Measurements from ENCODE around the gene KIF3A. TPM values are rescaled to one million over a fixed set of nuclear protein-coding genes. Genes with fewer than 3 reads are reported as not detected.

Gene KIF3A
- total RNA-seq, 1 donor from 2014 or later = 25.4 TPM

DNA sequence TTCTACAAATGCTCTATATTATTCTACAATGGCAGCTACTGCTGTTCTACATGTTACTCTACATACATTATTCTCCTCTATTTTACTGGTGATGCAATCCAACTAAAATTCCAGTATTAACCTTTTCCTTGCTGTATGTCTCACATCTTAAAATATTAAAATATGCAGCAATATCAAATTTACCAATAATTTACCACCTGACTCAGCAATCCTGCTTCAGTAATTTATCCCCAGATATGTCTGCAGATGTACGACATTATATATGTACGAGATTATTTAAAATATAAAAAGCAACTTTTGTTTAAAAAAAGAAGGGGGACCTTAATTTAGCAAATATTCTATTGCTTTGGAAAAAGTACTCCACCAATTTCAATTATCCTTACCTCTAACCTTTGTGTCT is 11.6 kb downstream of the KIF3A start:
- H3K27ac ChIP-seq (ENCODE audit: low read depth, low read length) = no peak overlapping the region
- peaks cover 4% of the 10 kb centered on the region for H3K36me3 ChIP-seq (ENCODE audit: insufficient read depth, low read length)
- no peaks in the 10 kb centered on the region for H3K27me3 ChIP-seq (ENCODE audit: insufficient read depth, low read length)
- no peak overlapping the region for H3K4me2 ChIP-seq (ENCODE audit: low read length)
- DNase-seq (ENCODE audit: low read depth) (no peak), FAIRE-seq (no peak)
- H3K79me2 ChIP-seq (ENCODE audit: insufficient read depth, low read length) = no peaks in the 10 kb centered on the region
- H4K20me1 ChIP-seq (ENCODE audit: insufficient read depth, low read length) = peaks cover 6% of the 10 kb centered on the region
- H3K27me3 Mint-ChIP-seq (ENCODE audit: low read depth, unreplicated experiment) = no peaks in the 10 kb centered on the region
- H3K9me3 Mint-ChIP-seq (ENCODE audit: unreplicated experiment) = no peaks in the 10 kb centered on the region
- TF ChIP-seq, protein P1, sequence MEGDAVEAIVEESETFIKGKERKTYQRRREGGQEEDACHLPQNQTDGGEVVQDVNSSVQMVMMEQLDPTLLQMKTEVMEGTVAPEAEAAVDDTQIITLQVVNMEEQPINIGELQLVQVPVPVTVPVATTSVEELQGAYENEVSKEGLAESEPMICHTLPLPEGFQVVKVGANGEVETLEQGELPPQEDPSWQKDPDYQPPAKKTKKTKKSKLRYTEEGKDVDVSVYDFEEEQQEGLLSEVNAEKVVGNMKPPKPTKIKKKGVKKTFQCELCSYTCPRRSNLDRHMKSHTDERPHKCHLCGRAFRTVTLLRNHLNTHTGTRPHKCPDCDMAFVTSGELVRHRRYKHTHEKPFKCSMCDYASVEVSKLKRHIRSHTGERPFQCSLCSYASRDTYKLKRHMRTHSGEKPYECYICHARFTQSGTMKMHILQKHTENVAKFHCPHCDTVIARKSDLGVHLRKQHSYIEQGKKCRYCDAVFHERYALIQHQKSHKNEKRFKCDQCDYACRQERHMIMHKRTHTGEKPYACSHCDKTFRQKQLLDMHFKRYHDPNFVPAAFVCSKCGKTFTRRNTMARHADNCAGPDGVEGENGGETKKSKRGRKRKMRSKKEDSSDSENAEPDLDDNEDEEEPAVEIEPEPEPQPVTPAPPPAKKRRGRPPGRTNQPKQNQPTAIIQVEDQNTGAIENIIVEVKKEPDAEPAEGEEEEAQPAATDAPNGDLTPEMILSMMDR (IDR thresholded peaks at IDR 0.05; ENCODE audit: insufficient read depth, low read depth, low read length) = no peak
- TF ChIP-seq EZH2 (IDR thresholded peaks at IDR 0.05; ENCODE audit: insufficient read depth, low read length) = no peak
- no peak overlapping the region for H2AFZ ChIP-seq (ENCODE audit: low read depth, low read length)
- H3K9ac ChIP-seq (ENCODE audit: low read length) = no peak overlapping the region
- H3K4me3 Mint-ChIP-seq (ENCODE audit: unreplicated experiment) = no peak overlapping the region
- peaks cover 4% of the 10 kb centered on the region for H3K36me3 Mint-ChIP-seq (ENCODE audit: low read depth, unreplicated experiment)
- H3K4me1 ChIP-seq (ENCODE audit: insufficient read depth, low read length) = no peaks in the 10 kb centered on the region
- H3K9me3 ChIP-seq (ENCODE audit: insufficient read depth, low read depth, low read length) = no peaks in the 10 kb centered on the region
- no peak overlapping the region for H3K27ac Mint-ChIP-seq (ENCODE audit: unreplicated experiment)
- no peak overlapping the region for H3K4me3 ChIP-seq (ENCODE audit: insufficient read depth, low read depth, low read length)
- H3K4me1 Mint-ChIP-seq (ENCODE audit: low read depth, unreplicated experiment) = no peaks in the 10 kb centered on the region

DNA sequence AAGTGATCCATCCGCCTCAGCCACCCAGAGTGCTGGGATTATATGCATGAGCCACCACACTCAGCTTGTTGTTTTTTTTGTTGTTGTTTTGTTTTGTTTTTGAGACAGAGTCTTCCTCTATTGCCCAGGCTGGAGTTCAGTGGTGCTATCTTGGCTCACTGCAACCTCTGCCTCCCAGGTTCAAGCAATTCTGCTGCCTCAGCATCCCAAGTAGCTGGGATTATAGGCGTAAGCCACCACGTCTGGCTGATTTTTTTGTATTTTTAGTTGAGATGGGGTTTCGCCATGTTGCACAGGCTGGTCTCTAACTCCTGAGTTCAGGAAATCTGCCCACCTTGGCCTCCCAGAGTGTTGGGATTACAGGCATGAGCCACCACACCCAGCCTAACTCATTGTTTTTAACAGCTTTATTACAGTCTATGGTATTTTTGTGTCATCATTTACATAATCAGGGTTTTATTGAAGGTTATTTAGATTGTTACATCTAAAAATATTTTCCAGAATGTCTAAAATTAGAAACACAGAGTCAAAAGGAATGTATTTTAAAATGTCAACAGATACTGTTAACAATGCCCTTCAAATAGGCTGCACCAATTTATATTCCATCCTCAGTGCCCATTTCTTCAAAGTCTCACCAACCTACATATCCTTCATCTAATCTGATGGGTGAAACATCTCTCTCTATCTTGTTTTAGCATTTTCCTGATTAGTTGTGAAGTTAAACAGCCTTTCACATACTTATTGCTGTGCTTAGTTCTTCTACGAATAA is 18.6 kb downstream of the KIF3A start:
- H3K9me3 ChIP-seq (ENCODE audit: insufficient read depth, low read depth, low read length) = no peaks in the 10 kb centered on the region
- H3K9ac ChIP-seq (ENCODE audit: low read length) = no peak overlapping the region
- Mint-ChIP-seq H3K9me3 (ENCODE audit: unreplicated experiment) (no peaks in the 10 kb centered on the region), H3K27me3 (ENCODE audit: low read depth, unreplicated experiment) (no peaks in the 10 kb centered on the region), H3K4me3 (ENCODE audit: unreplicated experiment) (no peak overlapping the region), H3K4me1 (ENCODE audit: low read depth, unreplicated experiment) (no peaks in the 10 kb centered on the region), H3K36me3 (ENCODE audit: low read depth, unreplicated experiment) (peaks cover 2% of the 10 kb centered on the region), H3K27ac (ENCODE audit: unreplicated experiment) (no peak overlapping the region)
- no peak for TF ChIP-seq EZH2 (IDR thresholded peaks at IDR 0.05; ENCODE audit: insufficient read depth, low read length)
- TF ChIP-seq, protein P1 (IDR thresholded peaks at IDR 0.05; ENCODE audit: insufficient read depth, low read depth, low read length) = no peak
- H3K4me3 ChIP-seq (ENCODE audit: insufficient read depth, low read depth, low read length) = no peak overlapping the region
- no peaks in the 10 kb centered on the region for H4K20me1 ChIP-seq (ENCODE audit: insufficient read depth, low read length)
- H3K79me2 ChIP-seq (ENCODE audit: insufficient read depth, low read length) = no peaks in the 10 kb centered on the region
- H3K4me2 ChIP-seq (ENCODE audit: low read length) = no peak overlapping the region
- H2AFZ ChIP-seq (ENCODE audit: low read depth, low read length) = no peak overlapping the region
- no peaks in the 10 kb centered on the region for H3K36me3 ChIP-seq (ENCODE audit: insufficient read depth, low read length)
- FAIRE-seq (no peak), DNase-seq (ENCODE audit: low read depth) (no peak)
- no peak overlapping the region for H3K27ac ChIP-seq (ENCODE audit: low read depth, low read length)
- no peaks in the 10 kb centered on the region for H3K27me3 ChIP-seq (ENCODE audit: insufficient read depth, low read length)
- H3K4me1 ChIP-seq (ENCODE audit: insufficient read depth, low read length) = no peaks in the 10 kb centered on the region

Measured in astrocyte (in vitro differentiated cells and primary cell).